Stimulated activated CD4-positive, alpha-beta T cell treated with anti-CD3 and anti-CD28 coated beads, Interleukin-4, amount 100 ng/mL, for 24 hours (primary cell): ENCODE data around the gene CTNNA2.

ENCODE experiments used
- DNase-seq: peaks from one replicate; pipeline ENCODE4 v3.0.0-alpha.2; 2020

The CTNNA2 gene

DNA sequence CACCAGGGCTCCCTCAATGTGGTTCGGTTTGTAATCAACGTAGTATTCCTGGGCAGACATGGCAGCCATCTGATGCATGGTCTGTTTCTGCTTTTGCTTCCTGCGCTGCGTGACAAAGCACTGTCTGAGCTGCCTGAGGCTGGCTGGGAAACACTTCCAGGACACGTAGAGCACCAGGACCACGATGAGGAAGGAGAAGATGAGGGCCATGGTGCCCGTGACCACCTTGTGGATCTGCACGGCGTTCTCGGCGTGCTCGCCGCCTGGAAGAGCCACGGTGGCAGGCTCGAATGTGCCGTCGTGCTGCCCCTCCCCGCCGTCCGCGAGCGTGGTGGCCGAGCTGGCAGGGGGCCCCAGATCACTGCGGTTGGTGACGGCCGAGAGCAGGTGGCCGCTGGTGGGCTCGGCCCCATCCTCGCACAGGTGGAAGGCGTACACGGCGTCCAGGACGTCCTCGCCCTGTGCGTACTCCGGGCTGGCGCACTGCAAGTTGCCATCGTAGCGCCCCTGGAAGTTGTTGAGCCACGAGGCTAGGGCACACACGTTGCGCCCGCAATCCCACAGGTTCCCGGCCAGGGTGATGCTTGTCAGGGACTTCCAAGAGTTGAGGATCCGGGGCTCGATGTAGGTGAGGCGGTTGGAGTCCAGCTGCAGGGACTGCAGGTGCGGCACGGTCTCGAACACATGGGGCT lies 789.6 kb downstream of the CTNNA2 start:
- no peak for DNase-seq

DNA sequence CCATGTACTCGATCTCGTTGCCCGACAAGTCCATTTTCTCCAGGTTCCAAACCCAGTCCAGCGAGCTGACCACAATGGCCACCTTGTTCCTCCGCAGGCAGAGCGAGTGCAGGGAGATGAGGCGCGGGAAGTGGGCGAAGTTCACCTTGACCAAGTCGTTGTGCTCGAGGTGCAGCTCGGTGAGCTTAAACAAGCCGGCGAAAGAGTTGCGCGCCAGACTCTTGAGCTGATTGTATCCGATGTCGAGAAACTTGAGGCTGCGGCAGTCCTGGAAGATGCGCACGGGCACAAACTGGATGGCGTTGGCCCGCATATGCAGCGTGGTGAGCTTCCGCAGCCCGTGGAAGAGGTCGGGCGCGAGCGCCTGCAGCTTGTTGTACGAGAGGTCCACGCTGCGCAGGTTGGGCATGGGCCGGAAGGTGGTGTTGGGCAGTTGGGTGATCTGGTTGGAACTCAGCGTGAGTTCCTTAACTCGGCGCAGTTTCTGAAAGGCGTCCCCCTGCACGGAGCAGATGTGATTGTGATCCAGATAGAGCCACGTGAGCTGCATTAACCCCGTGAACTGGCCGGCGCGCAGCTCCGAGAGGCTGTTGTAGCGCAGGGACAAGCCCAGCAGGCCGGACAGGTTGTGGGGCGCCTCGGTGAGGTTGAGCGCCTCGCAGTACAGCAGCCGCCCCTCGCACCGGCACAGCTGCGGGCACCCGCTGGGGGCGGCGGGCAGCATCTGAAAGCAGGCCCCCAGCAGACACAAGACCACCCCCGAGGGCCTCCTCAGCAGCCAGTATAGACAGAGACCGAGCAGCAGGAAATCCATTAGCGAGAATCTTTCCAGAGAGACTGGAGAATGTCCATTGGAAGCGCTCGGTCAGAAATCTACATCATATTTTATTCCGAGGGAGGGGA lies 790.4 kb downstream of the CTNNA2 start:
- DNase-seq, result no peak

DNA sequence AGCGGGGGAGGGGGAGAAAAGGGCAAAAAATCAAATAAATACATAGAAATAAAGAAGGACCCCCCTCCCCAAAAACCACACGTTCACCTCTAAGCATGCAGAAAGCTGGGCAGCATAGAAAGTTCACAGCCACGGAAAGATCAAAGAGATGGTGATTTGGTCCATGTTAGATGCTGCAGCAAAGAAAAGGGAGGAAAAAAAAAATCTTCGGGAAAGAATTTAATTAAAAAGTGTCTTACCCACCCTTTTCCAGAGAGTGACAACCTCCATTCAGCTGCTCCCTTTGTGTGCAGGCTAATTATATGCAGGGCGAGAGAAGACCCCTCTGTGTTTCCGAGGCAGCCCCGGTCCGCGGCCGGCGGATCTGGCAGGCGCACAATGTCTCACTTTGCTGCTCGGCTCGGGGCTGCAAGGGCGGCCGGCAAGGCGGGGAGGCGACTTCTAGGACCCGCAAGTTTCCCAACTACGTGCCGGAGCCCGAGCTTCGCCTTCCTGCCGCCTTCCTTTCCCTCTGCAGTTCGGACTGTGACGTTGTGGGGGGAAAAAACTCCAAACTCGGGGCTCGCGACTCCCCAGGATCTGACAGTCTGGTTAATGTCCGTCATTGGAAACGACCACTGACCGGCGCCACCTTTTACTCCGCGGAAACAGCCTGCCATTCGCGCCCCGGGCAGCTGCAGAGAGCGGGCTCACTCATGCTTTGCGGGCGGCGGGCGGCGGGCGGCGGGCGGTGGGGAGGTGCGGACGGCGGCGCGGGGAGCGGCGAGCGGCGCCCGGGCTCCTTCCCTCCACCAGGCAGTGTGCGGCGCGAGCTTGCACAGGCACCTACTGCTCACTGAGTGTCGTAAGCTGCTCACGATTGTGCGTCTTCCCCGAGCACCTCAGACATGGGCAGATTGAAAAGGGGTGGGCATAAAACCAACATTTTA lies 791.3 kb downstream of the CTNNA2 start, which contains the start of gene LRRTM1:
LRRTM1 (minus strand) TSS at position 844 of the 929 bp plus-strand sequence. CDS start 933 bp downstream, outside the sequence.
- no peak for DNase-seq

DNA sequence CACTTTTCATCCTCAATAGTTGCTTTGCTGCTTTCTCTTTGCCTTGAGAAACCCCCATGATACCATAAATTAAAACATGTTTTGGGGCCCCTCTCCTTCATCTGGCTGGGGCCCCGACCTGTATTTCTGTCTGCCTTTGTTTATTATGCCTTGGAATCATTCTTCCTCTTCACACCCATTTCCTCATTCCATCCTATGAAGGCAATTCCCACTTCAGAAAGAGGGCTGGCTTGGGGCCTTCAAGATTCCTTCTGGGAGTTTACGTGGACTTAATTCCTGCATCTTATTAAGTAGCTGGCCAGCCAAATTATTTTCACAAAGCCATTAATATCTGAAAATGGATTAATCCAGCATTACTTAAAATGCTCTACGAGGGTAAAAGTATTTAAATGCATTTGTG lies 798.5 kb downstream of the CTNNA2 start:
- DNase-seq, result no peak

DNA sequence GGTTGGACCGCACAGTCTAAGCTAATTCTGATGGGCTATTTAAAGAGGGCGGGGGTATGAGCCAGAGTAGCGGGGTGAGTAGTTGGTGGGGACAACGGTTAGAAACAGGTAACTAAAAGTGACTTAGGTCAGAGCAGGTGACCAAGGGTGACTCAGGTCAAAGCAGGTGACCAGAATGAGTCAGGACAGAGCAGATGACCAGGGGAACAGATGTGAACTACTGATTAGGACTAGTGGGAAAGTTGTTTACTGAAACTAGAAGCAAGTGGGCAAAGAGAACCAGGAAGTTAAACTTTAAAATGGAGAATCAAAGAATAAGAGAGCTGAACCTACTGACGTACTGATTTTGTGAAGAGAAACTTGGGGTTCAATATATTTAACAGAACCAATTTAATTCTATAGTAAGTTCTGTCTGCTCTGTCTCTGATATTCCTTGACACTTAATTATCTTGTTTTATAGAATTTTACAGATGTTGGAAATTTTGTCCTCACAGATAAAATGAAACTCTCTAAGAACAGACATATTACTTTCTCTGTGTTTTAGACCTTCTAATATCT lies 799.5 kb downstream of the CTNNA2 start:
- no peak for DNase-seq

DNA sequence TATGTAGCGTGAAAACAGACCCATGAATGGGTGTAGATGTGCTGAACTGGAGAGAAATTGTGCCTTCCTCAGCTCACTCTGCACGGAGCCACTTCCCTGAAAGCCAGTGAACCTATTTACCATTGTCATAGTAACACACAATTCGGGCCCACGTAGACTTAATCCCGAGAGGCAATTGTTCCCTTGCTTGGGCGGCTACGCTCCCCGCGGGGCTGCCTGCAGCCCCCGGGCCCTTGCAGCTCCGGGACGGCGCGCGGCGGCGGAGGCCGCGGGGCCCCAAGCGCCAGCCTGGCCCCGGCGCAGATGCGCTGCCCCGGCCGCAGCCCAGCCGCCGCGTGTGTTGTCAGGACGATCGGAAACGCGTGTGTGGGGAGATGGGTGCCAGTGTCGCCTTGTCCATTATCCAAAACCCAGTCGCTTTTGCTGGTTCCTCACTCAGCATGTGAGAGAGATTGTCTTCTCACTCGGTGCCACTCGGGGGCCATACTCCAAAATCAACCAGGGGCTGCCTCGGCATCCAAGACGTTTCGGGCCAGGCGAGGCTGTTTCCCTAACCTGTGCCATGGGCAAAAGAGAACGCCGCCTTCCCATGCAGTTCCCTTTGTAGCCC lies 809.6 kb downstream of the CTNNA2 start:
- no peak for DNase-seq

DNA sequence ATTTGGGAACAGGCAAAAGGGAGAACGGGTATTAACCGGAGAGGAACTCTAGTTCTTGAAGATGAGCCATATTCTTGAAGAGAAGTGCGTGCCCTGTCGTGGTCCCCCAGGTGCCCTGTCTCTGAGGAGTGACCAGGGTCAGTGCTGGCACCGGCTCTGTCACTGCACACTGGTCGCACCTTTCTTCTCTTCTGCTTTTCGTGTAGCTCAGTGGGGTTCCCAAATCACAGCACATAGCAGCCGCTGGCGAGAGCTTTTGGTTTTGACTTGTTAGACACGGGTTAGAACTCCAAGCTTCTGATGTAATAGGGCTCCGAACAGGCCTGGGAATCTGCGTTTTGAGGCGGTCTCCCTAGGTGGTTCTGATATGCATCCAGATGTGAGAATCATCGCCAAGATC lies 810.1 kb downstream of the CTNNA2 start:
- no peak for DNase-seq

DNA sequence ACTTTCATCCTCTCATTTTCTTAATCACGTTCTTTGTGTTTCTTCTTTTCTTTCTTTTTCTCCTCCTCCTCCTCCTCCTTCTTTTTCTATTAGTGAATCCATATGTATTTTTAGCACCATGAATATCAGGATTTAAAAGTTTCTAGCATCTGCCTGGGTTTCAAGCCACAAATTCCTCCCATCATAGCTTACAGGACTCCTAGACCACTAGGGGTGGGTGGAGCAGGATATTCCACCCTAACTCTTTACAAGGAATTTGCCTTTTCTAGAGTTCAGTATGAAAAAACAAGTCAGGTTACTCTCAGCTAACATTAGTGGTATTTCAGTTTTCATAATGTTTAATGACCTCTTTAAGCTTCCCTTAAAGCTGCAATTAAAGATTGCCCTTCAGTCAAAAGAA lies 810.8 kb downstream of the CTNNA2 start:
- no peak for DNase-seq

DNA sequence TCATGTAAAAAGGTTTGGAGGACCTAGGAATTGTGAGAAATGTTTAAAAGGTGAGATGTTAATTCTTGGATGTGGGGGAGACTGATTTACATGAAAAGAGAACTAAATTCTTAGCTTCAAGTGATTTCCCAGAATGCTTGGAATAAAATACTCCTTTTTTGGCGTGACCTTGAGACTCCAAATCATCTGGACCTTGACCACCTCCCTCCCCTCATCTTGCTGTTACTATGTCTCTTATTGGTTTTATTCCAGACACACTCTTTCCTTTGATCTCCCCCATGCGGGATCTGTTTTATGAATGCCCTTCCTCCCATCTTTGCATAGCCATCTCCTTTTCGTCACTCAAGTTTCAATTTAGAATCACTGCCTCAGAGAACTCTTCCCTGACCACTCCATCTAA lies 811.7 kb downstream of the CTNNA2 start:
- no peak for DNase-seq

DNA sequence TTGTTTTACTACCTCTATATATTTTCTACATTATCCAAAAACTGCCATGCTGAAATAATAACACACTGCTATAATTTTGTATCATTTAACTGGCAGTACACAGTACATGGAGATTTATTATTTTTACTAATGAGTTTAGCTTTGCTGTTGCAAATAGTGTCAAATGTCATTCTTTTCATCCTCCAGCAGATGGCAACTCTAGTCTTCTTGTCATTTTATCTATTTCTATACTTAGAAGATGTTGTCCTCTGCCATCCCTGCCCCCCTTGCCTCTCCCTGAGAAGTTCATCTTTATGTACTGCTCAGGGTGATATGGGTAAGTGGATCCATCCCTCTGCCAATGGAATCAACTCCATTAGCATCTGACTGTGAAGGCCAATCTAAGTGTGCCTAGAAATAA lies 813.4 kb downstream of the CTNNA2 start:
- no peak for DNase-seq

DNA sequence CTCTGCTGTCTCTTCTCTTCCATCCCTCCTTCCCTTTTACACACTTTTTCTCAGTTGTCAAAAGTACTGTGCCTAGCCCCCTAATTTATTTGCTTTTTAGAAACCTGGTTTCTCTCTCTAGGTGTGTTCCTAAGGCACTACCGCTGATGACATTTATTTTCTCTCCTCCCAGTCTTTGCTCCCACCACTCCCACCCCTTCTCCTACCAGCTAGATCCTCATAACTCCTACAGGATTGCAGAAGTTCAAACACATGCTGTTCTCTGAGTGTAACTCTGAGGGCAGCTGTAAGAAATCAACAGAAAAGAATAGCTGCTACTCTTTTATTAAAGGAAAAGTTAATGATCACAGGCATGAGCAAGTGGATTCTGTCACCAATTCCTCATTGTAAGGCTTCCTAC lies 814.0 kb downstream of the CTNNA2 start:
- no peak for DNase-seq

DNA sequence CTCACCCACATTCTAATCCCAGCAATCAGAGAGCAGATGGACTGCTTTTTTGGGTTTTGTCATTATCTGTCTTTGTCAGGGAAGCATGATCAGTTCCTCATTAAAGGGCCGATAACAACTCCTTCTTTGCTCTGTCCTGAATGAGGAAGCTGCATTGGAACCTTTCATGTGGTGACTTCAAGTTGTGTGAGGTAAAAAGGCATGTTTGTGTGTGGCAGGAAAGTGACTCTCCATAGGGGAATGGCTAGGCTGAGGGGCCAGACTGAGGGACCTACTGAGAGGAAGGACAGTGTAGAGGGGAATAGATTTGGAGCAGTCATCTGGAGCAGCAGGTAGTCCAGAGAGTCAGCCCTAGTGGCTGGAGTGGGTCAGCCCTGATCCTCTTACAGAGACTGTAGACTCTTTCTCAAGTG lies 815.3 kb downstream of the CTNNA2 start:
- no peak for DNase-seq

DNA sequence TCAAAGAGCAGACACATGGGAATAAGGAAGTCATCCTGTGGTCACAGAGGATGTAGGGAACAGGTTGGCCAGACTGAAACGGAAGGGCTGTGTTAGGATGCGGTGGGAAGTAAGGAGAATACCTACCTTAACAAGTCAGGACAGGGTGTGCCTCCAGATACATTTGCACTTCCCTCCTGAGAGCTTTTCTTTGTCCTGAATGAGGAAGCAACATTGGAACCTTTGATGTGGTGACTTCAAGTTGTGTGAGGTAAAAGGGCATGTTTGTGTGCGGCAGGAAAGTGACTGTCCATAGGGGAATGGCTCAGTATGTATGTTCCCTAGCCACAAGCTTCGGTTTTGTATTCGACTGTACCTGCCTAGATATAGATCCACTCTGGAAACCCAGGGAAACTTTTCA lies 816.6 kb downstream of the CTNNA2 start:
- DNase-seq, result no peak

DNA sequence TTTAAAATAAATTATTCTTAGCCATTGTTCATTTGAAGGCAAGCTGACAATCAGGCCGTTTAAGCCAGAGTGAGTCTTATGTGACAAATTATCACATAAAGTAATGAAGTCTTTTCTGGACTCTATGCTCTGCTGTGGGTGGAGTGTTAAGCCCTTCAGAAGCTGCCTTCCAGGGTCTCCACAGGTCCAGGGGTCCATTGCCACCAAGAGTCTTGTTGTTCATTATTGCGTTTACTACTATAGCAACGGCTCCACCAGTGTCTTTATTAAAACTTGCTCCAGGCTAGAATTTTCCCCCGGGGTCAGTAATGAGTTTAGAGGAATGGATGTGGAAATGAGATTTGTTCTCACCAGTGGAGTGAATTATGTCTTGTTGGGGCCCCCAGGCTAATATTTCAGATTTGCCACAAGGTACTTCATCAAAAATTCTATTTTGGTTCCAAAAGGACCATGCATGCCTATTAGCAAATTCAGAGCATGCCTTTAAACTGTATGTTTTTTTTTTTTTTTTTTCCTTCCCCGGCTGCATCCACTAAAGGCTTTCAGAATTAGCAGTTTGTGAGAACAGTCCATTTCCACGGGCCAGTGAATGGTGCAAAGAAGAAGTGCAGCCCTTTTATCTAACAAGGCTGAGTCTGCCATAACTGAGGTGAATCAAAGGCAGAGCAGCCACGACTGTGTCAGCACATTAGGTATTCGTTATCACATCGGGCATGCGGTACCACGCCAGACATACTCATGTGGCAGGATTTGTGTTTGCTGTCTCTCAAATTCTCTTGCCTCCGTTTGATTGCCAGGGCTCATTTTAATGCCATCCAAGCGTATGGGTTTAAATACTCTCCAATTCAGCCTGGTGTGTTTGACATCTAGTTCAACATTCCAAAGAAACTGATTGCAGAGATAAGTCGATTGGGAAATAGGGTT lies 817.9 kb downstream of the CTNNA2 start:
- no peak for DNase-seq

DNA sequence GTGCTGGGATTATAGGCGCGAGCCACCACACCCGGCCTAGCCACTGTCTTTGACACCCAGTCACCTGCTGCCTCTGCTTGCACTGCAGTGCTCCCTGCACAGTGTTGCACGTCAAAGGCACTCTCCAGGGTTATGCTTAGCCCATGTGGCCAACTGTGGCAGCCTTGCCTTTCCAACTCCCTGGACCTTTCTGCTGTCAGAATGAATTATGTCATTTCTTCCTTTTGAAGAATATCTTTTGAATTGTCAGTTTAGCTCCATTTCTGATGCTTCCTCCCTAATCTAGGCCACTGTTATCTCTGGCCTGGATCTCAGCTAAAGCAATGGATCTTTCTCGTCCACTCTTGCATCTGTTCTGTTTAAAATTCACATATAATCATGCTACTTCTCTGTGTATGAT lies 821.0 kb downstream of the CTNNA2 start:
- DNase-seq, result no peak

DNA sequence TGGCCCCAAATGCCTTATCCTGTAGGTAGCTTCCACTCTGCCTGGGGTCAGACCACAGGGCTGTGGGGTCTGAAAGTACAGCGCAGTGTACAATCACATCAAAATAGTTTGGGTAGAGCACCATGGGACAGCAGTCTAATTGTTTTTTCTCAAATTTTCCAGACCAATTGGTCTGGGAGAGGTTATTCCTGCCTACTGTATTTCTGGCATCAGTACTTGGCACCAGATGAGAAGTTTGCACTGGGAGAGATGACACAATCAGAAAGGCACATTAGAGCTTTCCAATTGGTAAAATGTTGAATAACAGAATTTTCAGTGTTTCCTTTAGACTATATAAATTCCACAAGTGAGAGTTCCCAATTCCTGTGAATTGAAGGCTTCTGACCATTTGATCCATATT lies 822.6 kb downstream of the CTNNA2 start:
- no peak for DNase-seq

DNA sequence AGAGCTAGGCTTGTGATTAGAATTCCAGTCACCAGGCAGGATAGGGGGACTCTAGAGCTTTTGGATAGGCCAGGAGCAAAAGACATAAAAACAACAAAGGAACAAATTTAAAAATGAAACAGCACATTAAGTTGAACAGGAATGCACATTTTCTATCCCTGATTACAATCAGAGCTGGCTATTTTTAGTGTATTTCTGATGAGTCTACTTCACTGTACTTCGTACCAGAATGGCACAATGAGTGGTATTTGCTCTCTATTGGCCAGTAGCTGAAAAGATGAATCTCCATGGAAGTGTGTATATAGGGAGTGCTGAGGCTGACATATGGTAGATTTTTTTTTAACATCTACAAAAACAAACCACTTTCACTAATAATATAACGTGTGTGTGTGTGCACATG lies 825.9 kb downstream of the CTNNA2 start:
- no peak for DNase-seq

DNA sequence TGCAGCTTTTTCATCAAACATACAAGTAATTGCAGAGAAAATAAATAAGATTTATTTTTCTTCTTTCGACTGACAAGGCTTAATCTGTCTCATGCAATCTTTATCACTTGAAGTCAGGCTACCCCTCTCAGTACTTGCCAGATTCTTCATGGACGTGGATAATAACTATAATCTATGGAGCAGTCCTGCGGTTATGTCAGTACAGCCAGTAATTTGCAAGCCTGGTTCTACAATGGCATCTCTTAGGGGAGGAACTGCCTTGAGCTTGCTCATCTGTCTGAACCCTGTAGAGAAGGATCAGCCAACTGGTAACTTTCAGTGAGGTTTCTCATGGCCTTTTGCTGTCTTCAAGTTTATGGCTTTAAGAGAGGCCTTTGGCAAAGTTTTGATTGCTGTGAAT lies 827.2 kb downstream of the CTNNA2 start:
- DNase-seq, result no peak

DNA sequence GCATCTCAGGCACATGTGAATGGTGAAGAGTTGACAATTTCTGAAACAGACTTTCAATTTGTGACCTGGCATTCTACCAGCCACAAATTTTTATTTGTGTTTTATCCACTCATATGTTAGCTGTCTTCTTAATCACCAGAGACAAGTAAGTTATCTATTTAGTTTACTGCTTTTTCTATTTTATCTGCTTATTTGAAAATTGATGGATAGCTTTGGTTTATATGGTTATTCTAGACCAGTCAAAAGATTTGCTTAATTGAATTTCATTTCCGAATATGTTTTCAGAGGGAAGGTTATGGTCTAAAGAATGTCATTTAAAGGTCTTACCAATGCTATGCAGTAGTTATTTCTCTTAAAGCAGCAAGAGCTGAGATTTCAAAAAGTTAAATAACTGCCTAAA lies 835.2 kb downstream of the CTNNA2 start:
- no peak for DNase-seq

DNA sequence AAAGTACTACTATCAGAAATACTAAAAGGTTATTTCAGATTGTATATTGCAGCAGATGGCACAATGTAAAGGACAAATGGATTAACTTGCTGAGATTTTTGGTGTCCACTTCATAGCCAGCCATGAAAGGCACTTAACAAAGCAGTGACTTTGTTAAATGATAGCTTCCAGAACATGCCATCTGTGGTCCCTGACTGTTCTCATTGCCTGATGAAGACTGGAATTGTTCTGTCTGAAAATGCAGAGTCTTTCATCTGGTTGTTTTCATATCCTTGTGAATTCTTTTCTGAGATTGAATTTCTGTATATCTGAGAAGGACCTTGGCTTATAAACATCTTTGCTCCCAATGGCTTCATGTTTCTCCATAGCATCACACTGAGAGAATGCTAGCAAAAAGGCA lies 836.1 kb downstream of the CTNNA2 start:
- no peak for DNase-seq

DNA sequence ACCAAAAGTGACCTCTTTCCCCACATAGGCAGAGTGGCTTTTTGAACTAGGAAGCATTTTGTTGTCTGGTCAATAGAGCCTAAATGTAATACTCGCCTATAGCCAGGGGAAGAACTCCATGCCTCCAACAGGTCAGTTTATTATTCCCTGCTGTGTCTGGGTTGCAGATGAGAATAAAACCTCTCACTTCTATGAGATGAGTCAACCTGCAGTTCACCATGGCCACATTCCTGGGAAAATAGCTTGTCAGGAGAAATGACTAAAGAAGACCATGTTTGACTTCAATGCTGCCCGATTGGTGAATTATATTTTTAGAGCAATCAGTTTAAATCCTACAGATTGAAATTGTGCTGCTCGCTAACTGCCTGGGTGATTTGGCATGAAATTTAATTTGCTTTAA lies 838.4 kb downstream of the CTNNA2 start:
- DNase-seq, result no peak
